GM18511 (cell line): Measurements from ENCODE around the gene CA5A.

Experiments used
- ATAC-seq: cut with Tn5 transposase; IDR thresholded peaks from one replicate; pipeline ENCODE4 v1.9.1; 2021; ENCODE audit warnings: mild to moderate bottlenecking, moderate library complexity; ENCODE audit not compliant: unreplicated experiment

The CA5A gene

GRCh38 chr16:87854053-87854906 is 82.0 kb downstream of the CA5A start:
- ATAC-seq = no peak

GRCh38 chr16:87853411-87854052 is 82.8 kb downstream of the CA5A start:
- ATAC-seq = peak; percentile 66

GRCh38 chr16:87851601-87852000 is 84.7 kb downstream of the CA5A start:
- no peak for ATAC-seq

GRCh38 chr16:87851141-87851587 is 85.2 kb downstream of the CA5A start:
- ATAC-seq = no peak

- no peak for ATAC-seq
These were observed 86.0 kb downstream of the CA5A start for GRCh38 chr16:87850009-87851006.

GRCh38 chr16:87849419-87850008 is 86.8 kb downstream of the CA5A start:
- ATAC-seq = no peak

- no peak for ATAC-seq
These were observed 87.5 kb downstream of the CA5A start for GRCh38 chr16:87848676-87849345.

- ATAC-seq = no peak
These were observed 88.3 kb downstream of the CA5A start for GRCh38 chr16:87847785-87848675.

GRCh38 chr16:87847467-87847784 is 88.9 kb downstream of the CA5A start:
- ATAC-seq = no peak

GRCh38 chr16:87846705-87847466 is 89.4 kb downstream of the CA5A start:
- ATAC-seq = no peak

GRCh38 chr16:87845807-87846619 is 90.3 kb downstream of the CA5A start:
- no peak for ATAC-seq

GRCh38 chr16:87845213-87845612 is 91.1 kb downstream of the CA5A start:
- ATAC-seq = no peak

GRCh38 chr16:87844809-87845208 is 91.5 kb downstream of the CA5A start:
- no peak for ATAC-seq

- ATAC-seq = no peak
These were observed 92.1 kb downstream of the CA5A start for GRCh38 chr16:87844120-87844733.

GRCh38 chr16:87843678-87844105 is 92.6 kb downstream of the CA5A start:
- no peak for ATAC-seq

GRCh38 chr16:87842209-87842869 is 94.0 kb downstream of the CA5A start:
- no peak for ATAC-seq
